GM12875 (cell line): ENCODE measurements around the gene TOMM6.

Experiments
- H3K4me3 ChIP-seq: one replicate; pipeline ENCODE4 v1.5.1; 2011; ENCODE audit warnings: low read depth, low read length, control low read depth
- CTCF ChIP-seq: IDR thresholded peaks from 2 replicates; pipeline ENCODE4 v1.5.1; 2011; ENCODE audit warnings: low read depth, mild to moderate bottlenecking, control low read depth, inconsistent platforms, low read length, moderate library complexity, borderline replicate concordance; ENCODE audit not compliant: insufficient read depth

Gene TOMM6

GRCh38 chr6:41785689-41786450, 1.6 kb upstream of the TOMM6 start:
- TF ChIP-seq CTCF: no peak
- H3K4me3 ChIP-seq: peak overlapping the region; percentile 66

- TF ChIP-seq CTCF: peak; percentile 86
- H3K4me3 ChIP-seq: peak overlapping the region; percentile 66
Measured at GRCh38 chr6:41786451-41787218, 859 bp upstream of the TOMM6 start.

- no peak overlapping the region for H3K4me3 ChIP-seq
- TF ChIP-seq CTCF: no peak
Measured at GRCh38 chr6:41789390-41789724, 1.9 kb downstream of the TOMM6 start.

- TF ChIP-seq CTCF: no peak
- no peak overlapping the region for H3K4me3 ChIP-seq
Measured at GRCh38 chr6:41790045-41790444, 2.6 kb downstream of the TOMM6 start.

GRCh38 chr6:41791305-41791704, 3.8 kb downstream of the TOMM6 start:
- no peak for TF ChIP-seq CTCF
- no peak overlapping the region for H3K4me3 ChIP-seq

GRCh38 chr6:41791984-41792383, 4.5 kb downstream of the TOMM6 start:
- H3K4me3 ChIP-seq: no peak overlapping the region
- no peak for TF ChIP-seq CTCF

- TF ChIP-seq CTCF: no peak
- no peak overlapping the region for H3K4me3 ChIP-seq
Measured at GRCh38 chr6:41796474-41796873, 9.0 kb downstream of the TOMM6 start.
